GM13976 (cell line): ENCODE data around the gene PLEKHS1.

Experiments used
- DNase-seq: peaks from one replicate; pipeline ENCODE4 v3.0.0; 2012; ENCODE audit warnings: low spot score
- CTCF ChIP-seq: IDR thresholded peaks from 2 replicates; pipeline ENCODE4 v1.5.1; 2012; ENCODE audit warnings: borderline replicate concordance, mild to moderate bottlenecking; ENCODE audit not compliant: insufficient read depth; ENCODE audit errors: extremely low read depth, missing control alignments, control extremely low read depth
- in situ Hi-C: fragments of 300-500 bp; cut with MboI; formaldehyde crosslinking; loops from one replicate; pipeline ENCODE4 v1.12.0; 2022; ENCODE audit warnings: low sequenced_read_pairs, mixed read lengths, inconsistent platforms; ENCODE audit not compliant: unreplicated experiment

PLEKHS1 gene

GRCh38 chr10:113711142-113711541 lies 40.3 kb upstream of the PLEKHS1 start:
- in situ Hi-C loops: no loop called here

GRCh38 chr10:113712024-113712423 lies 39.5 kb upstream of the PLEKHS1 start:
- in situ Hi-C loops: no loop called here
- DNase-seq: no peak
- no peak for TF ChIP-seq CTCF

More at GRCh38 chr10:113711142-113711541, 40.3 kb upstream of the PLEKHS1 start:
- TF ChIP-seq CTCF: no peak
- DNase-seq: no peak

- in situ Hi-C loops: no loop called here
- no peak for TF ChIP-seq CTCF
- DNase-seq: no peak
These were observed 38.5 kb upstream of the PLEKHS1 start for GRCh38 chr10:113712755-113713639.

GRCh38 chr10:113713640-113713982 lies 37.9 kb upstream of the PLEKHS1 start:
- TF ChIP-seq CTCF: no peak
- no peak for DNase-seq
- in situ Hi-C loops: no loop called here

GRCh38 chr10:113716109-113716910 lies 35.2 kb upstream of the PLEKHS1 start:
- TF ChIP-seq CTCF: no peak

GRCh38 chr10:113718969-113719822 lies 32.3 kb upstream of the PLEKHS1 start:
- TF ChIP-seq CTCF: no peak
- in situ Hi-C loops: no loop called here
- no peak for DNase-seq

More at GRCh38 chr10:113716109-113716910, 35.2 kb upstream of the PLEKHS1 start:
- peak; percentile 37 for DNase-seq
- in situ Hi-C loops: no loop called here
